HG03060 (cell line): ENCODE data around the gene KLHDC7B.

ENCODE experiments used
- ATAC-seq: cut with Tn5 transposase; IDR thresholded peaks from one replicate; pipeline ENCODE4 v1.9.1; 2021; ENCODE audit warnings: low read depth, moderate number of reproducible peaks; ENCODE audit not compliant: unreplicated experiment

KLHDC7B gene

DNA sequence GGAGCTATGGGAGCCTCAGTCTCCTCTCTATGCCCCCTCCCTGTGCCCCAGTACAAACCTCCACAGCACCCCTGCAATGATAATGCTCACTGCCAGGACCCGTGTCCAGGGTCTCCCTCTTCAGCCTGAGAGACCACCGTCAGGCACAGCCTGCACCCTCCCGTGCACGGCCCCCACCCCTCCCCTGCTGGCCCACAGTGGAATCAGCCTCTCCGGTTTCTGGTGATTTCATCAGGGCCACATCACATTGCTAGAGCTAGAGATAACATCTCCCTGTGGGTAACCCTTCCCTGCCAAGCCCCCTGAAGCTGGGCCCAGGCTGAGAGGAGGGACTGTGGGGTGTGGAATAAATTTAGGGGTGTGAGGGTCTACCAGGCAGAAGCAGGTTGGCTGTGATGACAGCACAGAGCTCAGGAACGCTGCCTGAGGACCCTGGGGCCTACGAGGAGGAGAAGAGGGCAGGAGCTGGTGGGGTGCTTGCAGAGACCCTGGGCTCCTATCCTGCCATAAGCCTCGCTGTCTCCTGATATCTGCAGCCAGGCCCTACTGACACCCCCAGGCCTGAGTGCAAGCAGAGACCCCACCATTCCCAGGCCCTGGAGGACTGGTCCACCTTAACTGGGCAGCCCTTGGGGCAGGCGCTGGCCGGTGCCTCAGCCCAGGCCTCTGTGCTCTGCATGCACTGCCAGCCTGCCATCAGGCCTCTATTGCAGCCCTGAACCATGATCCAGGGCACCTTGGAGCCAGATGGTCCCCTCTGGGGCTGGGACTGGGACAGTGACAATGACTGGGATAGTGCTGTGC, at the start of gene KLHDC7B:
KLHDC7B (plus strand) TSS at position 378 of the 804 bp plus-strand sequence; CDS start at position 723, 345 bp downstream.
- ATAC-seq: no peak

DNA sequence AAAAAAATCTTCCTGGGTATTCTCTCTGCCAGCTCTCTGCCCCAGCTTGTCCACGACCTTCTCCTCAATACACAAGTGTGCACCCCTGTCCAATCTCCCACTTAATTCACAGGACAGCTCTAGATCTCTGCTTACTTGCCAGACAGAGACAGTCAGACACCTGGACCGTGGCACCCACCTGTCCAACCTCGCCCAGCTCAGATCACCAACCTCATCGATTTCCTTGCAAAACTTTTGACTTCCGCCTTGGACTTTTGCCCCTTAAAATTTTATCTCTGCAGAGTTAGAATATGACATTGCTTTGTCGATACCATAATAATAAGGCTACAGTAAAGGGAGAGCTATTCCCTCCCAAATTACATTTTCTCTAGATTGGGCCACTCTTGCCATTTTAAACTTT, 48.6 kb upstream of the KLHDC7B start:
- no peak for ATAC-seq

DNA sequence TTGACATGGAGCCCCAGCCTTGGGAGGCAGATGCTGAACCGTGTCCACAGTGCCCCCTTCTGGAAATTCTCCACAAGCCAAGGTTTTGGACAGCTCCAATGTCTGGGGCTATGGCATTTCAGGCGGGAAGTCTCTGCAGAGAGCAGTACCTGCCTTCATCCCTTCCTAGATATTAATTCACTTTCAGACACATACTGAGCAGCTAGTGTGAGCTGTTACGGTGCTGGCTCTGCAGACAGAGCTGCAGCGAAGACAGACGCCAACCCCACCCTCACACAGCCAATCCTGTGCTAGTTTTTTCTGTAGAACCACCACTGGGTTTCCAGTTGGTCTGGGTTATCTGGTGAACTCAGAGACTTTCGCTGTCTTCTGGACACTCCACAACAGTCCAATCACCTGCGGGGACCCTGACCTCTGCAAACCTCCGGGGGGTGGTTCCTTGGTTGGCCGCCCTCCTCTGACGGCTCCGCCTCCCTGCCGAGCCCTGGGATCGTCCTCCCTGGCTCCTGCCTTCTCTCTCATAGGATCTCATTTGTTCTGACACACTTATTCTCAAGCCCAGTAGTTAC, 47.3 kb upstream of the KLHDC7B start:
- no peak for ATAC-seq

DNA sequence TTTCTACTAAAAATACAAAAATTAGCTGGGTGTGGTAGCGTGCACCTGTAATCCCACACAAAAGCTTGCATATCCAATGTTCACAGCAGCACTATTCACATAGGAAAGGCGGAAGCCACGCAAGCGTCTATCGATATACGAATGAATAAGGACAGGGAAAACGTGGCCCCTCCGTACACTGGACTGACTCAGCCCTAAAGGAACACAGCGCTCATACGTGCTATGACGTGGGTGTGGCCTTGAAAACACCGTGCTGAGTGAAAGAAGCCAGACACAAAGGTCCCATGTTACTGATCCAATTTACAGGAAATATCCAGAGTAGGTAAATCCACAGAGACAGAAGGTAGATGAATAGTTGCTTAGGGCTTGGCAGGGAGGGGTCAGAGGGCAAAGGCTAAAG, 45.2 kb upstream of the KLHDC7B start:
- ATAC-seq: no peak

DNA sequence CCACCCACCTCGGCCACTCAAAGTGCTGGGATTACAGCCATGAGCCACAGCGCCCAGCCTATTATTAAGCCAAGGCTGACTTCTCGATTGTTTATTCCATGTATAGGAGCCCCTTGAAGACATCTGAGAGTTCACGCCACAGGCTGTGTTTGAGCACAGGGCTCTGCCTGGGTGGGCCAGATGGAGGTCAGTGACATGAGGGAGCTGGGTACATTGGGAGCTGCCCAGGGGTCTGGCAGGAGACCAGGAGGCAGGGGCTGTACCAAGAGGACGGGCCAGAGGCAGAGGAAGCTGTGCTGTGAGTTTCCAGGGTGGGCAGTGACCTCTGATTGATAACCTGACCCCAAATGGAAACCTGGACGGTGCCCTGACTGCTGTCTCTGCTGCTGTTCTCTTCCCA, 43.6 kb upstream of the KLHDC7B start:
- no peak for ATAC-seq

DNA sequence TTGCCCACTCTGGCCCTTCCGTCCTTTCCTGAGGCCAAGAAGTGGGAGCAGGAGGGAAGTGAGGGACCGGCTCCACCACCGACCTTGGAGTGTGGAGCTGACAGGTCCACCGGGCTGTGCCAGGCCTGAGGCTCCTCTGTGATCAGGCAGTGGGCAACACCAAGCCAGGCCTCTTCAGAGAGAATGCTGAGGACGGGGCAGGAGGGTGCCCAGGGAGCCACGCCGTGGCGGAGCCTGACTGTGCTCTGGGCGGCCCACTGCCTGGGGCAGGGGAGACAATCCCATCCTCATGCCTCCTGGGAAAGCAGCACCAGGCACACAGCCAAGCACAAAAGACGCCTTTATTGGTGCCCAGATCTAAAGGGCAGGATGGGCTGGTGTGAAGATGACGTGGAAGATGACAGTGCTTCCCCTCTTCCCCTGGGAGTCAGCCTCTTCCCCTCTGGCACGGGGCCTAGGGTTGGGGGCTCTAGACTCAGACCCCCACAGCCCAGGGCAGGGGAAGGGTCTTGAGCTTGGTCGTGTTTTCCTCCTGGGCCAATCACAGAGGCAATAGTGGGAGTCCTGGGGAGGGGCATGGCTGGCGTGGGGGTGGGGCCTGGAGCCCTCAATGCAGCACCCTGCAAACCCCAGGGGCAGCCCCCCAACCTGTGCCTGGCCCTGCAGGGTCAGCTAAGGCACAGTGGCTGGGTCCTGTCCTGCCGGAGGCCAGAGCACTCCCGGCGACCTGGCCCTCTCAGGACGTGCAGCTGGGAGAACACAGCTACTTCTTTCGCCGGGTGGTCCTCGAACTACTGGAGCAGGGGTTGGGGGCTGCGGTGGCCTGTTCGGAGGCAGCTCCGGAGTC, 42.8 kb upstream of the KLHDC7B start:
- ATAC-seq: no peak

DNA sequence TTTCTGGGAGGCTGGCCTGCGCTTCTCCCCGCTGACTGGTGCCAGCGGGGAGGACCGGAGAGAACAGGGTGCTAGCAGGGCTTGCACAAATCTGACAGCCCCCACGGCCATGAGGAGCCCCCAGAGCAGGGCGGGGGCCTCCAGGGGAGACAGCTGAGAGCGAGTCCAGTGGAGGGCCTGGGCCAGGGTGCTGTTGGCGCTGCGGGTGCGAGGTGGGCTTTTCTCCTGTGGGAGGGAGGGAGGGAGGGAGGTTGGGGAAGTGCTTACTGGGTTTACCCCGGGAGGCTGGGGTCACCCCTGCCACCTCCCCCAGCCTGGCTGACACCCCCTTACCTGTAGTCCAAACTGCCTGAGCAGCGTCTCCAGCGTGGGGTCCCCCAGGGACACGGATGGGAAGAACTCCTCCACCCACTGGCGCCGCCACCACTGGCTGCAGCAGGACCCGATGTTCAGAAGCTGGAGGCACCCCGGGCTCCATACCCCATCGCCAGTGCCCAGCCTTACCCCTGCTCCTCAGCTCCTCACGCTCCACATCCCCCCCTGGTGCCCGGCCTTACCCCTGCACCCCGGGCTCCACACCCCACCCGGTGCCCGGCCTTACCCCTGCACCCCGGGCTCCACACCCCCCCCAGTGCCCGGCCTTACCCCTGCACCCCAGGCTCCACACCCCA, 42.1 kb upstream of the KLHDC7B start:
- no peak for ATAC-seq

DNA sequence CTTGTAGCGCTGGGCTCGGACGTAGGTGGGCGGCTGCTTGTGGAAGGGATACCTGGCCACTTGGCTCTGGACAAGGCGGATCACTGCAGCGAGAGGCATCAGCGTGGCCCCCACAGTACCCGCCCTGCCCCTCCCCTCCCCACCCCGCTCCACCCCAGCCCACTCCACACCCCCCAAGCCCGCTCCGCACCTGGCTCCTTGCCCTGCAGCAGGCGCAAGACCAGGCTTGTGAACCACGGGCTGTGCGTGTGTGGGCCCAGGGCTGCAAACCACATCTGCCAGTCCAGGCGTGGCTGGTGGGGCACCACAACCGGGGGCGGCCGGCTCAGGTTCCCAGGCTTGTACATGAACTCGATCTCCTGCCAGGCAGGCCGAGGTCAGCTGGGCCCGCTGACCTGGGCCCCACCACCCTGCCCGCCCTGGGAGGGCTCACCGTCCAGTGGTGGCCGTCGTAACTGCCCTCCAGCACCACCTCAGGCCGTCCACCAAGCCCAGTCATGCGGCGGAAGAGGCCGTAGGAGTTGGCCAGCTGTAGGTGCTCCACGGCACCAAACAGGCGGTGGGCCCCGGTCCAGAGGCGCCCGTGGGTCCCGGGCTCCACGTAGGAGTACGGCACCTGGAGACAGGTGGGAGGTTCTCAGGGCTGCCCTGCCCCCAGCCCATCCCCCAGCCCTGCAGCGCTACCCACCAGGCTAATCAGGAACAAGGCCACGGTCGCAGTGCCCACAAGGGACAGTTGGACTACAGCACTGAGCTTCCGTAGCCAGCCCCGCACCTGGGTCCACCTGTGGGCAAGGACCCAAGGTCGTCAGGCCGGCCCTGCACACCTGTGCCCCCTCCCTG, 41.1 kb upstream of the KLHDC7B start:
- no peak for ATAC-seq

DNA sequence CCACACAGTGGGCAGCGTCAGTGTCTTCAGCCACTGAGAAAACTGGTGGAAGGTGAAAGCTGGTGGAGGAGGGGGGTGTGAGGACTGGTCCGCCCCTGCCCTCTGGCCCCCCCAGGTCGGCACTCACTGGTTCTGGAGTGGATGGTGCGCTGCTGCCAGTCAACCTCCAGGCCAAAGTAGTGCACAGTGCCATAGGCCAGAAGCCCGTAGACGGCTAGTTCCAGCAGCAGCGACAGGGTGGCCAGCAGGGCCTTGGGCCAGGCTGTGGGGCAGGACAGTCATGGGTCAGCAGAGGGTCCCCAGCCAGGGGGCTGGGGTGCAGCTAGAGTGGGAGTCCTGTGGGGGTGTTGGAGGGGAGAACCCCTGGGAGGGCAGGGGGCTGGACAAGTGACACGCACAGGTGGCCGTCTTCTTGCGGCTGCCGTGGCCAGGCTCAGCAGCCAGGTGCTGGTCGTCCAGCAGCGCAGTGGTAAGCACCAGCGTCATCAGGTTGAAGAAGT, 40.4 kb upstream of the KLHDC7B start:
- ATAC-seq: no peak

DNA sequence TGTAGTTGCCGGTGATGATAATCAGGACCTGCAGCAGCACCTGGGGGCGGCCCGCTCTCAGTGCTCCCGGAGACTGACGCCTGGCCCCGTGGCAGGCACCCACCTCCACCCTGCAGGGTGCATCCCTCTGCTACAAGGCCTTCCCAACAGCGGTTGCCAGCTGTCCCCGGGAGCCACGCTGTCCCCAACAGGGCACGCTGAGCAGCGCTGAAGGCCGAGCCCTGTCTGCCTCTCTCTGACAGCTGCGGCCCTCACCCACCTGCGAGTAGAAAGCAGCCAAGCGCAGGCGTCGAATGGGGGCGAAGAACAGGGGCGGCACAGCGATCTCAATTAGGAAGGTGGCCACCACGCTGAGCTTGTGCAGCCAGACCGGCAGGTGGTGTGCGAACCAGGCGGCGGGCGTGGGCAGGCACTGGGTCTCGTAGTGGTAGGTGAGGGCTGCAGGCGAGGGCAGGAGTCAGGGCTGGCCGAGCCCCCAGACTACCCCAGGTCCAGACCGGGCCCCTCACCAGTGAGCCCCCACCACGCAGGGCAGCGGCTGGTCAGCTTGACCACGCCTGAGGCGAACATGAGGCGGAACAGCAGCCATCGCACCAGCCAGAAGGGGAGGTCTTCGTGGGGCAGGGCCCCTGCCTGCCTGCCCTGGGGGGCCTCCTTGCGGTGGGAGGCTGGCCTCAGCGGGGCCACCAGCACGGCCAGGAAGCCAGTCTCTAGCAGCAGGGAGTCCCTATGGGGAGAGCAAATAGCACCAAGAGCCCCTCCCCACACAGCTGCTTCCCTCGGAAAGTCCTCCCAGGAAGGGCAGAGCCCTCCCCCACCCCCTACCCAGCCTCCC, 39.7 kb upstream of the KLHDC7B start:
- no peak for ATAC-seq

DNA sequence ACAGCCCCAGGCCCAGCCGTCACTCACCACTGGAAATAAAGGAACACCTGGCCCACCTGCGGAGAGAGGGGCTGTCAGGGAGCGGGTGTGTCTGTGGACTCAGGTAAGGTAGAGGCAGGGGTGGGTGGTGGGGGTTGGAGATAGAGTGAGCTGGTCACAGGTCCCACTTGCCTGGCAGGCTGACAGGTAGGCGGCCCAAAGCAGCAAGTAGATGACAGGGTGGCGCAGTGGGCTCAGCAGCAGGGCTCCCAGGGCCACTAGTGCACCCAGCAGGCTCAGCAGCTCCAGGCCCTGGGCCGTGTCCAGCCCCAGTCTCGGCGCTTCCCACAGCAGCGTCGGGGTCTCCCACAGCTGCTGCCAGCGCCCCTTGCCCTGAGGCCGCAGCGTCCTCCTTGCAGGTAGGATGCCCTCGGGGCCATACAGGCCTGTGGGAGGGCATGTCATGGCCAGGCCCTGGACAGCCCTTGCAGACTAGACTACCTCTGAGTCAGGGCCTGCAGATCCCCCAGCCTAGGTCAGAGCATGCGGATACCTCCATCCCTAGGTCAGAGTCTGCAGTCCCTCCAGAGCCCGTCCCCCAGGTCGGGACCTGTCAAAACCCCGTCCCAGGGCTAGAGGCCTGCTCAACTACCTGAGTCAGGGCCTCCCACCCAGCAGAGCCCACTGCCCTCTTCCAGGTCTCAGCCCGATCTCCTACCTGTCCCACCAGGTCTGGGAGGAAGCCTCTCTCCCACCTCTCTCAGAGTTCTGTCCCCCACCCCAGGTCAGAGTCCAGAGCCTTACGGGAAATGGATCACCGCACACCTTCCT, 38.9 kb upstream of the KLHDC7B start:
- ATAC-seq: no peak

DNA sequence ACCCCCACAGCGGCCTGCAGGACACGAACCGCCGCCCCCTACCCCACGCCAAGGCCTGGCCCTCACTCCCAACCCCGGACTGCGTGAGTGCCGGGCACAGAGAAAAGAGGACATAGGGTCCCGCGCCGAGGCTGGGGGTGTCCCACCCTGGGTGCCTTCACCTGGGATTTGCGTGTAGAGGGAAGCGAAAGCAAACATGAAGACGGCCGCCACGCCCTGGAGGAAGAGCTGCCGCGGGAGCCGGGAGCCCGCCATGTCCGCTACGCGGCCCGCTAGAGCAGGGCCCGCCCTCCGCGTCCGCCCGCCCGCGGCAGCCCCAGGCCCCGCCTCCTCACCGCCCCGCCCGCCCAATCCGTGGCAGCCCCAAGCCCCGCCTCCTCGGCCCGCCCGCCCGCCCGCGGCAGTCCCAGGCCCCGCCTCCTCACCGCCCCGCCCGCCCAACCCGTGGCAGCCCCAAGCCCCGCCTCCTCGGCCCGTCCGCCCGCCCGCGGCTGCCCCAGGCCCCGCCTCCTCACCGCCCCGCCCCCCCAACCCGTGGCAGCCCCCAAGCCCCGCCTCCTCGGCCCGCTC, 38.2 kb upstream of the KLHDC7B start, which contains the start of gene LMF2:
LMF2 (minus strand) TSS at position 282 of the 570 bp plus-strand sequence; CDS start at position 255, 27 bp downstream.
- no peak for ATAC-seq

DNA sequence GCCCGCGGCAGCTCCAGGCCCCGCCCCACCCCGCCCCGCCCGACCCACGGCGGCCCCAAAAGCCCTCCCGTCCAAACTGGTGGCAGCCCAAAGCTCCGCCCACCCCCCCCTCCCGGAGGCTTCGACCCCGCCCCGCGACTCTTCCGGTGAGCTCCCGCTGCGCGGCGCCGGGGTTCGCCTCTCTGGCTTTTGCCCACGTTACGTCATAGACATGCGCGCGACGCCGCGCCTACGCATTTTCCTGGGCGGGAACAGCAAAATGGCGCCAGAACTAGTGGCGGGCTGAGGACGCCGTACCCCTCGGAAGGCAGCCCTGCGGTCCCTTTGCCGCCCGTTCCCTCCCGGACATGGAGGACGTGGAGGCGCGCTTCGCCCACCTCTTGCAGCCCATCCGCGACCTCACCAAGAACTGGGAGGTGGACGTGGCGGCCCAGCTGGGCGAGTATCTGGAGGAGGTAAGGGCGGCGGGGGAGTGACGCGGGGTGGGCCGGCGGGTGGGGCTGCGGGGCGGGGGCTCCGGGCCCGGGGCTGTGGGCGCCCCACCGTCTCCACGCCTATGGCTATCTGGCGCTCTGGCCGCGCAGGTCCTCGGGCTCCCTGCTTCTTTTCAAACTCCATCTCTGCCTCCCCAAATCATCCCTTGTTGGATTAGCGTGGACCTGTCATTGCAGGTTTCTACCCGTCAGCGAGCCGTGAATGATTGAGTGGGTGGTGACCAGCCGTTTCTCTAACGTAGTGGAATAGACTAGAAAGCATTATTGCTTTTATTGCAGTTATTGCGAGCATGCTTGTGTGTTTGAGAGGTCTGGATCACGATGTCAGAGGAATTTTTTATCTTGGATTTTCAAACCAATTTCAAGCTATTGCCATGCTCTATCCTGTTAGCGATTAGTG, 37.5 kb upstream of the KLHDC7B start, which contains the start of gene NCAPH2:
NCAPH2 (plus strand) TSS at position 234 of the 894 bp plus-strand sequence; CDS start at position 348, 114 bp downstream.
- peak; percentile 73 for ATAC-seq

DNA sequence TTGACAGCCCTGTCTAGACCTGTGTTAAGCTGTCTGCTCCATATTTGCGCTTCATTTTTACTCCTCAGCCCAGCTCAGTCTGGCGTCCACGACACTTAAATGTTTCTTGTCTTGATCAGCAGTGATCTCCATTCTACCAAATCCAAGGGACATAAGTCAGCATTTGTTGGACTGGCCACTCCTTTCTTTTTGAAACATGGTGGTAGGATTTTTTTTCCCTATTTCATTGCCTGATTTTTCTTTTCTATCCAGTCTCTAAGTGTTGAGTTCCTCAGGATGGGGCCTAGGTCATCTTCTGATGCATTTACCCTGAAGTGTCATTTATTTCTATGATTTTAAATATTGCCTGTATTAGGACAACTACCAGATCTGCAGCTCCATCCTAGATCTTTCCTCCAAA, 36.8 kb upstream of the KLHDC7B start:
- no peak for ATAC-seq

DNA sequence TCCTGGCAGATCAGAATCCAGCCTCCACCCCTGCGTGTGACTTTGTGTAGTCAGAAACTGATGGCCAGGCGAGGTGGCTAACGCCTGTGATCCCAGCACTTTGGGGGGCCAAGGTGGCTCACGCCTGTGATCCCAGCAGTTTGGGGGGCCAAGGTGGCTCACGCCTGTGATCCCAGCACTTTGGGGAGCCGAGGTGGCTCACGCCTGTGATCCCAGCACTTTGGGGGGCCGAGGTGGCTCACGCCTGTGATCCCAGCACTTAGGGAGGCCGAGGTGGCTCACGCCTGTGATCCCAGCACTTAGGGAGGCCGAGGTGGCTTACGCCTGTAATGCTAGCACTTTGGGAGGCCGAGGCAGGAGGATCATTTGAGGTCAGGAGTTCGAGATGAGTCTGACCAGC, 32.5 kb upstream of the KLHDC7B start:
- no peak for ATAC-seq

DNA sequence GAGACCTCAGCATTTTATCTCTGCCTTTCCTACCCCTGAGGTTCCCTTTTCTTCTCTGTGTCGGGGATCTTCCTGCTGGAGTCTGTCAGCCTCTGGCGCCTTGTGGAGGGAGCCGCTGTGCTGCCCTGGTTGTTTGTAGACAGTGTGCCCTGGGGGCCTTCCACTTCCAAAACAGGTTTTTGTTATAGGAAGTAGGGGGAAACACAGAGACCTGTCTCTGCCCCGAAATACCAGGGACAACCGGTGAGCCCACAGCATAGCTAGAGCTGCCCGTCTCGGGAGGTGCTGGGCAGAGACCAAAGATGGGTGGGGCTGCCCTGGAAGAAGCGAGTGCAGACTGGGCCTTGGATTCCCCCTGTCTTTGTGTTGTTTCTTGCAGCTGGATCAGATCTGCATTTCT, 29.6 kb upstream of the KLHDC7B start:
- ATAC-seq: no peak
